ENCODE results near the gene DDHD1. TPM values are rescaled to one million over a fixed set of nuclear protein-coding genes. Genes with fewer than 3 reads are reported as not detected.

DDHD1 gene
- total RNA-seq, 1 experiment from 2014 or later: 20.0 TPM

- TF ChIP-seq, protein P1, sequence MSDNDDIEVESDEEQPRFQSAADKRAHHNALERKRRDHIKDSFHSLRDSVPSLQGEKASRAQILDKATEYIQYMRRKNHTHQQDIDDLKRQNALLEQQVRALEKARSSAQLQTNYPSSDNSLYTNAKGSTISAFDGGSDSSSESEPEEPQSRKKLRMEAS (CRISPR knock-in tag; IDR thresholded peaks at IDR 0.05): no peak
- no peak for TF ChIP-seq GRHL2 (CRISPR knock-in tag; IDR thresholded peaks at IDR 0.05; ENCODE audit: insufficient replicate concordance, severe bottlenecking)
- TF ChIP-seq ETV6 (CRISPR knock-in tag; IDR thresholded peaks at IDR 0.05): no peak
- TF ChIP-seq TP53 (CRISPR knock-in tag; IDR thresholded peaks at IDR 0.05): no peak
- TF ChIP-seq, protein P2, sequence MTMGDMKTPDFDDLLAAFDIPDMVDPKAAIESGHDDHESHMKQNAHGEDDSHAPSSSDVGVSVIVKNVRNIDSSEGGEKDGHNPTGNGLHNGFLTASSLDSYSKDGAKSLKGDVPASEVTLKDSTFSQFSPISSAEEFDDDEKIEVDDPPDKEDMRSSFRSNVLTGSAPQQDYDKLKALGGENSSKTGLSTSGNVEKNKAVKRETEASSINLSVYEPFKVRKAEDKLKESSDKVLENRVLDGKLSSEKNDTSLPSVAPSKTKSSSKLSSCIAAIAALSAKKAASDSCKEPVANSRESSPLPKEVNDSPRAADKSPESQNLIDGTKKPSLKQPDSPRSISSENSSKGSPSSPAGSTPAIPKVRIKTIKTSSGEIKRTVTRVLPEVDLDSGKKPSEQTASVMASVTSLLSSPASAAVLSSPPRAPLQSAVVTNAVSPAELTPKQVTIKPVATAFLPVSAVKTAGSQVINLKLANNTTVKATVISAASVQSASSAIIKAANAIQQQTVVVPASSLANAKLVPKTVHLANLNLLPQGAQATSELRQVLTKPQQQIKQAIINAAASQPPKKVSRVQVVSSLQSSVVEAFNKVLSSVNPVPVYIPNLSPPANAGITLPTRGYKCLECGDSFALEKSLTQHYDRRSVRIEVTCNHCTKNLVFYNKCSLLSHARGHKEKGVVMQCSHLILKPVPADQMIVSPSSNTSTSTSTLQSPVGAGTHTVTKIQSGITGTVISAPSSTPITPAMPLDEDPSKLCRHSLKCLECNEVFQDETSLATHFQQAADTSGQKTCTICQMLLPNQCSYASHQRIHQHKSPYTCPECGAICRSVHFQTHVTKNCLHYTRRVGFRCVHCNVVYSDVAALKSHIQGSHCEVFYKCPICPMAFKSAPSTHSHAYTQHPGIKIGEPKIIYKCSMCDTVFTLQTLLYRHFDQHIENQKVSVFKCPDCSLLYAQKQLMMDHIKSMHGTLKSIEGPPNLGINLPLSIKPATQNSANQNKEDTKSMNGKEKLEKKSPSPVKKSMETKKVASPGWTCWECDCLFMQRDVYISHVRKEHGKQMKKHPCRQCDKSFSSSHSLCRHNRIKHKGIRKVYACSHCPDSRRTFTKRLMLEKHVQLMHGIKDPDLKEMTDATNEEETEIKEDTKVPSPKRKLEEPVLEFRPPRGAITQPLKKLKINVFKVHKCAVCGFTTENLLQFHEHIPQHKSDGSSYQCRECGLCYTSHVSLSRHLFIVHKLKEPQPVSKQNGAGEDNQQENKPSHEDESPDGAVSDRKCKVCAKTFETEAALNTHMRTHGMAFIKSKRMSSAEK (CRISPR knock-in tag; IDR thresholded peaks at IDR 0.05; ENCODE audit: borderline replicate concordance): no peak
- TF ChIP-seq, protein P3, sequence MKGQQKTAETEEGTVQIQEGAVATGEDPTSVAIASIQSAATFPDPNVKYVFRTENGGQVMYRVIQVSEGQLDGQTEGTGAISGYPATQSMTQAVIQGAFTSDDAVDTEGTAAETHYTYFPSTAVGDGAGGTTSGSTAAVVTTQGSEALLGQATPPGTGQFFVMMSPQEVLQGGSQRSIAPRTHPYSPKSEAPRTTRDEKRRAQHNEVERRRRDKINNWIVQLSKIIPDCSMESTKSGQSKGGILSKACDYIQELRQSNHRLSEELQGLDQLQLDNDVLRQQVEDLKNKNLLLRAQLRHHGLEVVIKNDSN (CRISPR knock-in tag; IDR thresholded peaks at IDR 0.05): no peak
- no peak for TF ChIP-seq GABPB1 (CRISPR knock-in tag; IDR thresholded peaks at IDR 0.05)
- TF ChIP-seq ZNF263 (CRISPR knock-in tag; IDR thresholded peaks at IDR 0.05; ENCODE audit: low read depth): no peak
- no peak for TF ChIP-seq ZNF281 (CRISPR knock-in tag; IDR thresholded peaks at IDR 0.05)
- TF ChIP-seq, protein P4, sequence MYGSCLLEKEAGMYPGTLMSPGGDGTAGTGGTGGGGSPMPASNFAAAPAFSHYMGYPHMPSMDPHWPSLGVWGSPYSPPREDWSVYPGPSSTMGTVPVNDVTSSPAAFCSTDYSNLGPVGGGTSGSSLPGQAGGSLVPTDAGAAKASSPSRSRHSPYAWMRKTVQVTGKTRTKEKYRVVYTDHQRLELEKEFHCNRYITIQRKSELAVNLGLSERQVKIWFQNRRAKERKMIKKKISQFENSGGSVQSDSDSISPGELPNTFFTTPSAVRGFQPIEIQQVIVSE (CRISPR knock-in tag; IDR thresholded peaks at IDR 0.05; ENCODE audit: borderline replicate concordance): no peak
- TF ChIP-seq ZNF317 (CRISPR knock-in tag; IDR thresholded peaks at IDR 0.05; ENCODE audit: borderline replicate concordance, low read depth): no peak
- TF ChIP-seq SP1 (CRISPR knock-in tag; conservative IDR thresholded peaks at IDR 0.05): no peak
- no peak for TF ChIP-seq TEAD1 (CRISPR knock-in tag; IDR thresholded peaks at IDR 0.05)
- Mint-ChIP-seq H3K4me1 (peaks cover 10% of the 10 kb centered on the region), H3K4me3 (no peak overlapping the region), H3K36me3 (peaks cover 4% of the 10 kb centered on the region; the same call in 1 of the 2 replicates), H3K27me3 (ENCODE audit: low read depth) (no peaks in the 10 kb centered on the region), H3K27ac (peak overlapping the region; percentile 64; the same call in 1 of the 2 replicates), H3K9me3 (peaks cover 6% of the 10 kb centered on the region; the same call in 1 of the 2 replicates)
- ChIA-PET POLR2A (interaction anchor here (0.8 kb wide), 1 partner anchor 9 kb away, joined by 3 read pairs; no protein-coding TSS in a partner anchor), CTCF (interaction anchor here (1.4 kb wide), 1 partner anchor 9 kb away, joined by 3 read pairs; no protein-coding TSS in a partner anchor)
- no peak for ATAC-seq
- no peak for DNase-seq (ENCODE audit: low spot score)
Observed at GRCh38 chr14:53108292-53109104, 44.6 kb downstream of the DDHD1 start.

- Mint-ChIP-seq H3K9me3 (peaks cover 6% of the 10 kb centered on the region; the same call in 1 of the 2 replicates), H3K27me3 (ENCODE audit: low read depth) (no peaks in the 10 kb centered on the region), H3K4me3 (no peak overlapping the region), H3K36me3 (peaks cover 4% of the 10 kb centered on the region; the same call in 1 of the 2 replicates), H3K27ac (no peak overlapping the region), H3K4me1 (peaks cover 10% of the 10 kb centered on the region)
- no peak for DNase-seq (ENCODE audit: low spot score)
- ATAC-seq: no peak
- POLR2A ChIA-PET: no interaction called here
- CTCF ChIA-PET: no interaction called here
- TF ChIP-seq USF2 (CRISPR knock-in tag; IDR thresholded peaks at IDR 0.05) (no peak), FOXK1 (CRISPR knock-in tag; IDR thresholded peaks at IDR 0.05) (no peak), JUN (CRISPR knock-in tag; IDR thresholded peaks at IDR 0.05) (no peak), MXD4 (CRISPR knock-in tag; IDR thresholded peaks at IDR 0.05; ENCODE audit: borderline replicate concordance) (no peak), ZNF416 (CRISPR knock-in tag; IDR thresholded peaks at IDR 0.05) (no peak), RELA (CRISPR knock-in tag; IDR thresholded peaks at IDR 0.05; ENCODE audit: borderline replicate concordance) (no peak)
Observed at GRCh38 chr14:53106768-53107167, 46.4 kb downstream of the DDHD1 start.
